Measurements from ENCODE around the gene NDFIP1.
"Not testable (repeated sequence)": the region's sequence is repeated elsewhere in the genome, so short reads cannot be mapped to it uniquely, and the experiment has no call there.

NDFIP1 gene

GRCh38 chr5:142154449-142154841 is 45.9 kb downstream of the NDFIP1 start:
- DNase-seq (ENCODE audit: low read depth), result not testable (repeated sequence)

GRCh38 chr5:142156839-142157463 is 48.4 kb downstream of the NDFIP1 start:
- DNase-seq (ENCODE audit: low read depth), result no peak

GRCh38 chr5:142159354-142159753 is 50.8 kb downstream of the NDFIP1 start:
- DNase-seq (ENCODE audit: low read depth), result no peak

- no peak for DNase-seq (ENCODE audit: low read depth)
Measured at GRCh38 chr5:142164315-142164714, 55.7 kb downstream of the NDFIP1 start.

- DNase-seq (ENCODE audit: low read depth), result no peak
Measured at GRCh38 chr5:142166754-142167153, 58.2 kb downstream of the NDFIP1 start.

- DNase-seq (ENCODE audit: low read depth), result no peak
Measured at GRCh38 chr5:142167458-142167857, 58.9 kb downstream of the NDFIP1 start.

- no peak for DNase-seq (ENCODE audit: low read depth)
Measured at GRCh38 chr5:142168365-142168764, 59.8 kb downstream of the NDFIP1 start.

GRCh38 chr5:142170254-142170953 is 61.8 kb downstream of the NDFIP1 start:
- DNase-seq (ENCODE audit: low read depth), result no peak

GRCh38 chr5:142171270-142171669 is 62.7 kb downstream of the NDFIP1 start:
- DNase-seq (ENCODE audit: low read depth), result no peak

- DNase-seq (ENCODE audit: low read depth), result no peak
Measured at GRCh38 chr5:142175039-142175438, 66.5 kb downstream of the NDFIP1 start.

GRCh38 chr5:142175461-142176142 is 67.0 kb downstream of the NDFIP1 start:
- DNase-seq (ENCODE audit: low read depth), result no peak

- DNase-seq (ENCODE audit: low read depth), result no peak
Measured at GRCh38 chr5:142176255-142176654, 67.7 kb downstream of the NDFIP1 start.

- DNase-seq (ENCODE audit: low read depth), result no peak
Measured at GRCh38 chr5:142178651-142179050, 70.1 kb downstream of the NDFIP1 start.

- no peak for DNase-seq (ENCODE audit: low read depth)
Measured at GRCh38 chr5:142179776-142180387, 71.3 kb downstream of the NDFIP1 start.

GRCh38 chr5:142181096-142181495 is 72.5 kb downstream of the NDFIP1 start:
- no peak for DNase-seq (ENCODE audit: low read depth)

- no peak for DNase-seq (ENCODE audit: low read depth)
Measured at GRCh38 chr5:142181547-142182163, 73.1 kb downstream of the NDFIP1 start.

- DNase-seq (ENCODE audit: low read depth), result no peak
Measured at GRCh38 chr5:142182840-142183239, 74.3 kb downstream of the NDFIP1 start.

- no peak for DNase-seq (ENCODE audit: low read depth)
Measured at GRCh38 chr5:142183561-142183960, 75.0 kb downstream of the NDFIP1 start.

GRCh38 chr5:142184988-142185387 is 76.4 kb downstream of the NDFIP1 start:
- DNase-seq (ENCODE audit: low read depth), result no peak

- no peak for DNase-seq (ENCODE audit: low read depth)
Measured at GRCh38 chr5:142186514-142186856, 77.9 kb downstream of the NDFIP1 start.

- no peak for DNase-seq (ENCODE audit: low read depth)
Measured at GRCh38 chr5:142186857-142187594, 78.4 kb downstream of the NDFIP1 start.

GRCh38 chr5:142188691-142189090 is 80.1 kb downstream of the NDFIP1 start:
- DNase-seq (ENCODE audit: low read depth), result not testable (repeated sequence)
